ENCODE results near the gene IFFO2.

The IFFO2 gene

DNA sequence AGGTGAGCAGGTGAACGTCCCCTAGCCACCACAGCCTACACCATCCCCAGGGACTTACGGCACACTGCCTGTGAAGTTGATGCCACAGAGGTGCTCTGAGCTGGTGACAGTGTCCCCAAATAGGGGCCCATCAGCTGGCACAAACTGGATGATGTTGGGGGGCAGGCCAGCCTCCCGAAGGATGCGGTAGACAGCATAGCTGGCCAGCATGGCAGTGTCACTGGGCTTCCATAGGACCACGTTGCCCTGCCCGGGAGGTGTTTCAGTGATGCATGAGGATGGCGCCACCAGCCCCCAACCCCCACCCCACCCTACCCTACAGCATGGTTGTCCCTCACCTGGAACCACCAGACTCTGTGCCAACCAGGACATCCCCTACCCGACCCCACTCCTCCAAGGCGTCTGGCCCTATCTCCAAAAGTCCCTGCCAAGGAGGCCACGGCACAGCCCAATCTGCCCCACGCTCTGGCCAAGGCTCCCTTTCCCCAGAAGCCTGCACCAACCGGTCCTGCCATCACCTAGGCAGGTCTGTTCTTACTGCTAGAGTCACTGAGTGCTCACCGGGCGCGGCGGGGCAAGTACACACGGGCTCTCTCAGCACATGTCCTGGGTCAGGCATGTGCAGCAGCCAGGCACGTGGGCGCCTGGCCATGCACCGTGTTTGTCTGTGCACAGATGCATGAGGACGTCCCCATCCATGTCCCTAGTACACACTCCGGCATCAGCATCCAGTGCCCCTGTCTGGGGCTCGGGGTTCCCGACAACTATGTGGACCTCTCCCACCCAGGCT lies 74.6 kb downstream of the IFFO2 start:
- Histone ChIP-seq H3K4me3 (no peak overlapping the region), H3K27ac (no peak overlapping the region)
- DNase-seq (ENCODE audit: low spot score), result no peak
- TF ChIP-seq, protein P1, sequence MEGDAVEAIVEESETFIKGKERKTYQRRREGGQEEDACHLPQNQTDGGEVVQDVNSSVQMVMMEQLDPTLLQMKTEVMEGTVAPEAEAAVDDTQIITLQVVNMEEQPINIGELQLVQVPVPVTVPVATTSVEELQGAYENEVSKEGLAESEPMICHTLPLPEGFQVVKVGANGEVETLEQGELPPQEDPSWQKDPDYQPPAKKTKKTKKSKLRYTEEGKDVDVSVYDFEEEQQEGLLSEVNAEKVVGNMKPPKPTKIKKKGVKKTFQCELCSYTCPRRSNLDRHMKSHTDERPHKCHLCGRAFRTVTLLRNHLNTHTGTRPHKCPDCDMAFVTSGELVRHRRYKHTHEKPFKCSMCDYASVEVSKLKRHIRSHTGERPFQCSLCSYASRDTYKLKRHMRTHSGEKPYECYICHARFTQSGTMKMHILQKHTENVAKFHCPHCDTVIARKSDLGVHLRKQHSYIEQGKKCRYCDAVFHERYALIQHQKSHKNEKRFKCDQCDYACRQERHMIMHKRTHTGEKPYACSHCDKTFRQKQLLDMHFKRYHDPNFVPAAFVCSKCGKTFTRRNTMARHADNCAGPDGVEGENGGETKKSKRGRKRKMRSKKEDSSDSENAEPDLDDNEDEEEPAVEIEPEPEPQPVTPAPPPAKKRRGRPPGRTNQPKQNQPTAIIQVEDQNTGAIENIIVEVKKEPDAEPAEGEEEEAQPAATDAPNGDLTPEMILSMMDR (IDR thresholded peaks at IDR 0.05), result no peak

DNA sequence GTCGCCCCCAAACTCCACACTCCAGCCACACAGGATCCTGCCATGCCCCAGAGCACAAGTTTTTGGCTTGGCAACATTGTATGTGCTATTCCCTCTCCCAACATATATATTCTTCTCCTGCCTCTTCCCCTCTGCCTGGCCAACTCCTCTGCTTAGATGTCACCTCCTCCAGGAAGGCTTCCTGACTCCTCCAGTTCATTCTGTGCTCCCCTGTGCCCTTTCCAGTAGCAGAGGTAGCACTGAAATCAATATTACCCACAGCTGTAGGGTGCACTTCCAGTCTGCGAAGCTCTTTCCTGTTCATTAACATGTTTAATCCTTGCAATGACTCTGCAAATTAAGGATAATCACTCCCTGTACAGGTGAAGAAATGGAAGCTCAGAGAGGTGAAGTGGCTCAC lies 75.3 kb downstream of the IFFO2 start:
- TF ChIP-seq, protein P1 (IDR thresholded peaks at IDR 0.05), result no peak
- no peak overlapping the region for H3K4me3 ChIP-seq
- no peak for DNase-seq (ENCODE audit: low spot score)
- no peak overlapping the region for H3K27ac ChIP-seq

DNA sequence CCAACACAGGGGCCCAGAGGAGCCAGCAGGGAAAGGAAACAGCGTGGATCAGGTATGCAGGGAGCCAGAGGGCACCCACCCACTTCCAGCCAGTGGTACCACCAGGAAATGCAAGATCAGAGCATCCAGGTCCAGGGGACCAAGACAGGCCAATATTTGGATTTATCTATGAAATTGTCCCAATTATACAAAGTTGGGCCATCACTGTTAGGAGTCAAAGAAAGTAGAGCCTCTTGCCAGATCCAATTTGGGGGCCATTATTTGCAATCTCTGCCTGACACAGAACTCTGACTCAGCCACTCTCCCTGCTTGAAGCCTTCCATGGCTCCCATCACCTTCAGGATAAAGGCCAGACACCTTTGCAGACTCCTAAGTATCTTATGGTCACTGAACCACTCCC lies 75.9 kb downstream of the IFFO2 start:
- TF ChIP-seq, protein P1 (IDR thresholded peaks at IDR 0.05), result no peak
- Histone ChIP-seq H3K27ac (no peak overlapping the region), H3K4me3 (no peak overlapping the region)
- no peak for DNase-seq (ENCODE audit: low spot score)

DNA sequence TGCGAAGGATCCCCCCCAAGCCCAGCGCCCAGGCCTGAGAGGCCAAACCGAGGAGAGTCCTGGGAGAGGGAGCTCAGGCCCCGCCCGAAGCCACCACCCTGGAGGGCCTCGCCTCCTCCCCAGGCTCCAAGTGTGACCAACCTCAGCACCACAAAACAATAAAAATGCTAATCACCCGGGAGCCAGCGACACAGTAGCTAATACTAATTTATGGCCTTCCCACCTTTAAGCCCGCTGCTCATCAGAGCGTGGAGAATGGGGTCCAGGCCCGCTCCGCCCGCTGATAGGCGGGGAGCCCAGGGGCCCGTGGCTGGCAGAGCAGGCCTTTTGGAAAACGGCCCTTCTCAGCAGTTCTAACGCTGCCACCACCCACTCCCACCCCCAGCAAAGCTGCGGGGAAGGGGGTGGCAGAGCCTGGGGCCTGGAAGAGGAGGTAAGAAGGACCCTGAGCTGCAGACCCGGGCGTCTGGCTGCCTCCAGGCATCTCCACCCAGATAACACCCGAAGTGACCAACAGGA lies 76.6 kb downstream of the IFFO2 start:
- H3K4me3 ChIP-seq, result no peak overlapping the region
- DNase-seq (ENCODE audit: low spot score), result no peak
- TF ChIP-seq, protein P1 (IDR thresholded peaks at IDR 0.05), result no peak
- no peak overlapping the region for H3K27ac ChIP-seq

DNA sequence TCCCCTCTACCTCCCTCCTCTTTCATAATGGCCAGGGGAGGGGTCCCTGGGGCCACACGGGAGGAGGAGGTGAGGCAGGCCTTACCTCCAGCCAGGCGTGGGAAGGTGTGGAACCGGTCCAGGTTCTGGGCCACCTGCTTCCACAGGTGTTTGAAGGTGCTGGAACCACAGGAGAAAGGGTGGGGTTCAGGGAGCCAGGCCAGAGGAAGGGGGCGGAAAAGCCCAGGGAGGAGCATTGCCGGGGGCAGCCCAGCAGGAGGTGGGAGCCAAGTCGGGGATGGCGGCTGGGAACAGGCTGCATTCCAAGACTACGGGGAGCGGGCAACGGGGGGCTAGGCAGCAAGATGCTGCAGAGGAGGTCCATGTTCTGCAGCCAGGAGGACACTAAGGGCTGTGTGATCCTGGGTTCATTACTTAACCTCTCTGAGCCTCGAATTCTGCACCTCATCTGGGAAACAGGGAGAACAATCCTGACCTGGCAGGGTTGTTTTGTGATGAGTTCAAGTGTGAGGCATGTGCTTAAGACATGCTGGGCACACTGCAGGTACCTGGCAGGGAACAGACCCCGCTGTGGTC lies 77.2 kb downstream of the IFFO2 start:
- Histone ChIP-seq H3K27ac (no peak overlapping the region), H3K4me3 (no peak overlapping the region)
- no peak for DNase-seq (ENCODE audit: low spot score)
- TF ChIP-seq, protein P1 (IDR thresholded peaks at IDR 0.05), result no peak

DNA sequence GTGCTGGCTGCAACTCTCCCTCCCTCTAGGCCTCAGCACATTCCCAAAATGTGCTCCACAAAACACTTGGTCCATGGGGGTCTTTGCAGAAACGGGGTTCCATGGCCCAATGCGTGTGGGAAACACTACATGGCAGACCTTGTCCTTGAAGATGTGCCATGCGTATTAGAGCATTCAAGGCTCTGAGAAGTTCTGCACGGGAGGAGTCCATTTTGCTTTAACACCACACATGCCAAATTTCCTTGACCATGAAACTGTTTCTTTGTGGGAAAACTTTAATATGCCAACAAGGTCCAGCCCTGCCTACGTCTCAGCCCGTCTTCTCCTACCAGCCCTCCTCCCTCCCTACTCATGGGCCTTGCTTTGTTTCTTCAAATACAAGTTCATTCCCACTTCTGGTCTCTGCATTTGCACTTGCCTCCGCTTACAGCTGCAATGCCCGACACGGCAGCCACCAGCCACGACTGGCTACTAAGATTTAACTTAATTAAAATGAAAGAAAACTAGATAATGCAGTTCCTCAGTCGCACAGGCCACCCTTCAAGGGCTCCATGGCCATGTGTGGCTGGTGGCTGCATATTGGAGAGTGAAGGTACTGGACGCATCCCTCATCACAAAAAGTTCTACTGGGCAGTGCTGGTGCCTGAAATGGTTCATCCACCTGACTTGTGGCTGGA lies 77.8 kb downstream of the IFFO2 start:
- H3K27ac ChIP-seq, result no peak overlapping the region
- no peak for DNase-seq (ENCODE audit: low spot score)
- TF ChIP-seq, protein P1 (IDR thresholded peaks at IDR 0.05), result no peak
- no peak overlapping the region for H3K4me3 ChIP-seq
